C1 segment of cervical spinal cord (tissue), 14 donors: ENCODE data around the gene ARHGAP21.
"Not testable (repeated sequence)": the region's sequence is repeated elsewhere in the genome, so short reads cannot be mapped to it uniquely, and the experiment has no call there.

Source experiments
- DNase-seq, 14 donors: peaks; one replicate each; lab custom pipeline; 2025; lab: John Stamatoyannopoulos, UW

ARHGAP21 gene

DNA sequence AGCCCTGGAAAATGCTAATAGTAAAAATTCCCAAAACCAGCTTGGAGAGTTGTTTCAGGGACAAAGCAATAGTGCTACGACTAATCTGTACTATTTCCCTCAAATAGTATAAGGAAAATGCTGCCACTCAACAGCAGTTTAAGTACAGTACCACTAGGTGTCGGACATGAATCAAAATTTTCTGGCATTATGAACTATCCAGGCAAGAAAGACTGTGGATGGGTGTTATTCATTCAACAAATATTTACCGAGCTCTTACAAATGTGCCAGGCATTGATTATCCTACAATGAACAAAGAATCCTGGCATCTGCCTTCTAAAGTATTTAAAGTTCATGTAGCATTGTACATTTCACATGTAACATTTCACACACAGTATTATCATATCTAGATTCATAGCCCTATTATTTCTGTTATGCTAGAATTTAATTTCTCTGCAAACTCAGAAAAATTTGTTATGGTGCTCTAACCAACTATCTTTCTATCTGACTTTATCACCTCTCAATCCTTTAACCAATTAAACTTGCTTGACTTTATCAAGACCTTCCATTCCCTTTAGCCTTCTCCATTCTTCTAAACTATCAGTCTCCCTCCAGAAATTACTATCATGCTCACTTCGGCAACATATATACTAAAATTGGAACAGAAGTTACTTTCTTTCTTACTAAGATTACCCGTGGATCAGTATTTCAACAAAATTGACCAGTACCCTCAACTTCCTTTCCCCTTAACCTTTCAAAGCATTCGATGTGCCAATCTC is 80.6 kb downstream of the ARHGAP21 start:
- peak in 2 of 14 donors; percentile 13 to 61 for DNase-seq

DNA sequence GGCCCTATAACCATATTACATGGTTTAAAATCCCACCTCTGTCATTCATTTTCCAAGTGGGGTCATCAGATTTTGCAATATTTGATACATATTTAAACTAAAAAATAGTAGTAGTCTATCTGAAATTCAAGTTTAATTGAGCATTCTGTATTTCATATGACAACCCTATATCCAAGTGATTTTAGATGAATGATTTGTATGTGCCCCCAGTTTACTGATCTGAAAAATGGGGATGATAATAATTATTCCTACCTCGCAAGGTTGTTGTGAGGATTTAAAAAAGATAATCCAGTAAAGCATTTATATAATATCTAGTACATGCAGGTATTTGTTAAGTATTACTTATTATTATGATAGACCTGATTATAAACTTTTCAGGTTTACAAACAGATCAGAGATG is 84.6 kb downstream of the ARHGAP21 start:
- DNase-seq = no peak

DNA sequence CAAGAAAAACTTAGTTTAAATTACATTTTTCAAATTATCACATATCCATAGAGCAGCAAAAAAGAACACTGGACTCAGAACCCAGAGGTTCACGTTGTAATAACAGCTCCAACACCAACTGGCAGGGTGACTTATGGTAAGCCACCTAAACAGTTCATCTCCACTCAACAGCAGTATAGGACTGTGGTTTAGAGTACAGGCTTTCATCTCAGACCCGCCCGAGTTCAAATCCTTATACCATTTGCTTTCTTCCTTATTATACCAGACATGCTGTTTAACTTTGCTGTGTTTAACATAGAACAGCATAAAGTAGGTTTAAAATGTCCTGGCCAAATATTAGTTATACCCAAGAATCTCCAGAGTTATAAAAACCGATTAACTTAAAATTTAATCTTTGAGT is 97.9 kb downstream of the ARHGAP21 start:
- DNase-seq = no peak

DNA sequence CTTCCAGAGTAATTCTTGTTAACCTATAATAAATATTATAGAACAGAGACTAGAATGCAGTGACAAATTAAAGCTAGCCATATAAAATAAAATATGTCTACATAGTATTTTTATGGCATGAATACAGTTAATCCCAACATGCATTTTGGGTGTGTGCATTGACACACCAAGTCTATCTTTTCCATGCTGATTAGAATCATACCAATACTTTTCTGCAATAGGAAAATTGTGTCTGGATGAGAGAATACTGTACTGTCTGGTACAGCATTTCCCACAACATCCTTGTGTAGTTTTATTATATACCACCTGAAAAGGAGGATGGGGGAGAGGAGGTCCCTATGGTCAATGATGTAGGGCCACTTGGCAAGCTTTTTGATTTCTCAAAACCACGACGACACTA is 100.3 kb downstream of the ARHGAP21 start:
- peak in 1 of 14 donors; percentile 29 for DNase-seq

GRCh38 chr10:24622781-24623301 is 100.8 kb downstream of the ARHGAP21 start:
- DNase-seq = peak in 1 of 14 donors; percentile 86

- DNase-seq = peak in 1 of 14 donors; percentile 67
Observed at GRCh38 chr10:24621035-24621795, 102.5 kb downstream of the ARHGAP21 start.

DNA sequence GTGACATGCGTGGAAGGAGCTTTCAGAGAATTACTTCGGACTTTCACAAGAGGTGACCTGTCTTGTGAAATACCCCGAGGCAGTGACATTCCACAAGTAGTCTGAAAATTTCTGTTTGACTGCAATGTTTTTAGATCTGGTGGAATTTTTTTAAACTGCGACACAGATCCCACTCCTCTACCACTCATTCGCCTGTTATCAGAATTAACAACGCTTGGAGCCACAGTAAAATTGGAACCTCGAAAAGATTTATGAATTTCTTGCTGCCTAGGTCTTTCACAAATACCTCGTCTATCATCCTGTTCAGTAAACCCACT is 103.7 kb downstream of the ARHGAP21 start:
- not testable (repeated sequence) for DNase-seq

- peak in 1 of 14 donors; percentile 20 for DNase-seq
Observed at GRCh38 chr10:24619291-24619993, 104.2 kb downstream of the ARHGAP21 start.

- peak in 1 of 14 donors; percentile 40 for DNase-seq
Observed at GRCh38 chr10:24618401-24618800, 105.3 kb downstream of the ARHGAP21 start.

DNA sequence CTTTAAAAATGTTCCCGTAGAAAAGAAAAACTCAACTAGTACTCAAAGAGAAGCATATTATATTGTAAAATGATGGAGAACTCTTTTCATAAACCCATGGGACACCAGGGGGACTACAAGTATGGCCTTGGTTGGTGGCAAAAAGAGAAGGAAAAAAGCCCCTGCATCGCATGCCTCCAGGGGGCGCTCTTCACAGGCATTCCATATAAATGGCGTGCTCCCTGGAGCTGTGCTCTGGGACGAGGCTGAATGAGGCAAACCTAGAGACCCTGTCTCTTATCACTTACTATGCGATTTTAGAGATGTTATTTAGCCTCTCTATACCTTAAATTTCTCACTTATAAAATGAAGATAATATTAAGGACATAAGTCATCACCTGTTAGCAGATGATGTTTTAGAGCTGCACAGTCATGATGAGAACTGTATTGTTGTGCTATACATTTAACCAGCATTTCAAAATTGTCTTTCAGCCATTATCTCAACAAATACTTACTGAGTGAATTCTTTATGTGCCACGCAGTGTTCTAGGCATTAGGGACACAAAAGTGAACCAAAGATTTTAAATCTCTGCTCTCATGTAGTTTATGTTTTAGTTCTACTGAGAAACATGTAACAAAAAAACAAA is 105.8 kb downstream of the ARHGAP21 start:
- peak in 7 of 14 donors; percentile 15 to 36 (median 23) for DNase-seq

DNA sequence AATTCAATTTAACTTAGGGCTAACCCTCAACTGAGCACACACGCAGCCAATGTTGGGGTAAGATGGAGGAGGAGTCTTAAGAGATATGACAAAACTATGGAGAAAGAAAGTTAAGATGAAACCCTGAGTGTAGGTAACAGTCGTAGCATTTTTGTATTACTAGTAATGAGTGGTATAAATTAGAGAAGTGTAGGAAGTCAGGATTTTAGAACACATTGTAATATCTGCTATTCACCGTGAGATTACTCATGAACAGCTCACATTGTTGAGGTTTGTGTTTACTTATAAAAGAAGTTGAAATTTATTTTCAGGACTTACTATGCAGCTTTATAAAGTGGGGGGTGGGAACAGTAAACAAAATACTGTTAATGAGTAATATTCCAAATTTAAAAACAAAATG is 107.2 kb downstream of the ARHGAP21 start:
- DNase-seq = no peak

GRCh38 chr10:24606021-24606420 is 117.7 kb downstream of the ARHGAP21 start:
- no peak for DNase-seq

GRCh38 chr10:24605141-24605540 is 118.5 kb downstream of the ARHGAP21 start:
- no peak for DNase-seq

GRCh38 chr10:24603333-24603732 is 120.4 kb downstream of the ARHGAP21 start:
- no peak for DNase-seq

GRCh38 chr10:24597961-24598360 is 125.7 kb downstream of the ARHGAP21 start:
- no peak for DNase-seq

DNA sequence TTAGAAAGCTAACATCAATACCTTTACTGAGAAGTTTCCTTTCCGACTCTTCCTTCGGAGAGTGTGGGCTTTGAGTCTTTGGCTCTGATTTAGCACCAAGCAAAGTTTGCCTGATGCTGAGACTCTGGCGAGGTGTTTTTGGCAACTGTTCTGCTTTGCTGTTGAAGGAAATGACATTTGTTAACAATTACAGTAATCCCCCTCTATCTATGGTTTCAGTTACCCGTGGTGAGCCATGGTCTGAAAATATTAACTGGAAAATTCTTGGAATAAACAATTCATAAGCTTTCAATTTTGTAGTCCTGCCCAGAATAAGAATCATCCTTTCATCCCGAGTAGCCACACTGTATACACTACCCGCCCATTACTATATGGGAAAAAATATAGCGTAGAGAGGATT is 126.3 kb downstream of the ARHGAP21 start:
- no peak for DNase-seq

DNA sequence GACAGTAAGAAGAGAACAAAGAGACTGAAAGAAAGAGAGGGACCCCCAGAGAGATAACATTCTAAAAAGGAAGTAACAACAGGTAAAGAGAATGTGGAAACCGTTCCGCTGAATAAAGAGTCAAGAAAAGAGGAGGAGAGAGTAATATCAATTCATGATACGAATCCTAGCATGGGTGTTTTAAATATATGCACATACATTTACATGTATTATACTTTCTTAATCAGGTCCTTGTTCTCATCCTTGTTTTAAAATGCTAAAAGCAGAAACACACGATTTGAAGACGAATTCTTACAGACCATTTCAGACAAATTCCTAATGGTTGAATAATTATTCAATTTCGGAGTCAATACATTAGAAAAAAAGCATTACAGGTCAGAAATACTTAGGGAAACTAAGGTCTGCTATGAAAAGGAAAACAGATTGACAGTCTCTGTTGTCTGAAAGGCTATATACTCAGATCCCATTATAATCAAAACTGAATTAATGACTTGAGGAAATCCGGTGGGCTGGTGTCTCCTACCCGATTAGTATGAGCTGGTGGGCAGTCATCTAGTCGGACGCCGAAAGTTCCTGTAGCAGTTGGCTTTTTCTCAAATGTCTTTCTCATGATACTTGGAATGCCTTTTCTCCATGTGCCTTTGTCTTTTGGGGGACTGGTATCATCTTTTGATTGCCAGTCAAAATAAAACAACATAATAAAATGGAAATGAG is 127.3 kb downstream of the ARHGAP21 start:
- no peak for DNase-seq

GRCh38 chr10:24590697-24591457 is 132.8 kb downstream of the ARHGAP21 start:
- no peak for DNase-seq

DNA sequence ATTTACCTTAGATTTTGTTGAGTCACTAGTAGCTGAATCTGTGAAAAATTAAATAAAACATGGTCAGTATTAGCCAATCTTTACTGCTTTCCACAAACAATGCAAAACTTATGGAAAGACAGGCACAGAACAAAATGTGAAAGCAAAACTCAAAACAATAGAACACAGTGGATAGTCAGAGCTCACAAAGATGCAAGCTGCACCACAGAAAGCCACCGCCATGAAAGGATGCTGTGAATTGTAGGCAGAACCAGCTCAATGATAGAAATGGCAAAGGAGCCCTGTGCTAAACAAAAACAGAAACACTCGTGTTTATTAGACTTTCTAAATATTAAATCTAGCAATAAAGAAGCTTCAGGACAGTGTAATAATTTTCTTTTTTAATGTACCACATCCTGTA is 134.4 kb downstream of the ARHGAP21 start:
- peak in 2 of 14 donors; percentile 15 to 17 for DNase-seq

GRCh38 chr10:24579906-24580305 is 143.8 kb downstream of the ARHGAP21 start:
- DNase-seq = peak in 2 of 14 donors; percentile 10 to 81
